Measurements from ENCODE around the gene PTPRG.

DNA sequence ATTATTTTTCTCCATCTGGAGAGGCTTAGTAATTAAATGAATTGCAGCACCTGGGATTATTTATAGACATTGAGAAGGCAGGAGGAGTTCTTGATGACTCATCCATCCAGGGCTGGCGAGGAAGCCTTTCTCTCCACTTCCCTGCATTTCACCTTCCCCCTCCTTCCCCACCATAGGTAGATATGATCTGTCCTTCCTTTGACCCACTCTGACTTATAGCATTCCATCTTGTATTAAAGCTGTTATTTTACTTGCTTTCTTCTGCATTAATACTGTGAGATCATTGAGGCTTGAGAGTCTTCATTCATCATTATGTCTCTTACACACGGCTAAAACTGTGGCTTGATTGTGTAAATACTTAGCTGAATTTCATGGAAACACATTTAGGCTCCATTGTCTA is 523.2 kb downstream of the PTPRG start:
- TF ChIP-seq EZH2 (IDR thresholded peaks at IDR 0.05; ENCODE audit: insufficient read depth, poor library complexity, severe bottlenecking) (no peak), EZH2phosphoT487 (IDR thresholded peaks at IDR 0.05; ENCODE audit: insufficient read depth, low read depth) (no peak)

Data from GM23248 (cell line).